IPS-18a (cell line): Measurements from ENCODE around the gene PRSS33.

Source experiments
- H3K27ac ChIP-seq: one replicate; pipeline ENCODE4 v1.5.1; 2013; ENCODE audit warnings: low read length
- H3K27me3 ChIP-seq: one replicate; pipeline ENCODE4 v1.6.1; 2013; ENCODE audit warnings: mild to moderate bottlenecking, low read length; ENCODE audit not compliant: control insufficient read depth, insufficient read depth
- H3K36me3 ChIP-seq: one replicate; pipeline ENCODE4 v1.6.1; 2013; ENCODE audit warnings: low read depth, low read length; ENCODE audit not compliant: control insufficient read depth
- H3K4me1 ChIP-seq: one replicate; pipeline ENCODE4 v1.6.1; 2013; ENCODE audit warnings: low read depth, low read length; ENCODE audit not compliant: control insufficient read depth
- H3K4me3 ChIP-seq: one replicate; pipeline ENCODE4 v1.5.1; 2013; ENCODE audit warnings: low read length
- H3K9ac ChIP-seq: one replicate; pipeline ENCODE4 v1.6.1; 2013; ENCODE audit warnings: mild to moderate bottlenecking, low read length, moderate library complexity
- H3K9me3 ChIP-seq: one replicate; pipeline ENCODE4 v1.6.1; 2013; ENCODE audit warnings: low read depth, low read length; ENCODE audit not compliant: control insufficient read depth

Gene PRSS33

DNA sequence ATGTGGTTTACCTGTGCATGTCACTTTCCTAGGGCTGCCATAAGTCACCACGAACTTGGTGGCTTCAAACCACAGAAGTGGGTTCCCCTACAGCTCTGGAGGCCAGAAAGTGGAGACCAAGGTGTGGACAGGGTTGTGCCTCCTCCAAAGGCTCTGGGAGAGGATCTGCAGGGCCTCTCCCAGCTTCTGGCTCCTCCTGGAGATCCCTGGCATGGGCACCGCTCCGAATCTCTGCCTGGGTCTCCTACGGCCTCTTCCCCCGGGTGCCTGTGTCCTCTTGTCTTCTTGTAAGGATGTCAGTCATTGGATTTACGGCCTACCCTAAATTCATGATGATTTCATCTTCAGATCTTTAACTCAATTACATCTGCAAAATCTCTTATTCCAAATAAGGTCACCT, 37.4 kb downstream of the PRSS33 start:
- peaks cover 3% of the 10 kb centered on the region for H3K36me3 ChIP-seq
- no peak overlapping the region for H3K27ac ChIP-seq
- H3K27me3 ChIP-seq = no peaks in the 10 kb centered on the region
- no peaks in the 10 kb centered on the region for H3K9me3 ChIP-seq
- no peak overlapping the region for H3K4me3 ChIP-seq
- peaks cover 10% of the 10 kb centered on the region for H3K4me1 ChIP-seq
- no peak overlapping the region for H3K9ac ChIP-seq

DNA sequence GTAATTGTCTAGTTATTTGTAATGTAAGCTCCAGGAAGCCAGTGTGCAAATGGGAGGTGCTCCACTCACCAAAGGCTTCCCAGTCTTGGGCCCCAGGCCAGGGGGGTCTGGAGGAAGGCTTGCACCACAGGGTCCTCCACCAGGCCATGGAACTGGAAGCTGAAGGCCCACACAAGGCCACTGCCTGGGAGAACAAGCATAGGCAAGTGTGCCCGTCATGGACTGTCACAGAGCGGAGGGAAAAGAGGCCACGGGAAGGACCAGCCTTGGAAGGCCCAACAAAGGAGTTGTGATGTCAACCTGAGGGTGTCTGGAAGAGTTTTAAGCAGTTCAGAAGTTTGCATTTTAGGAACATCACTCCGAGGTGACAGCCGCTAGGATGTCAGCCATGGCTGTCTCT, 37.9 kb downstream of the PRSS33 start:
- Histone ChIP-seq H3K4me1 (peaks cover 5% of the 10 kb centered on the region), H3K27me3 (no peaks in the 10 kb centered on the region), H3K4me3 (no peak overlapping the region), H3K36me3 (peaks cover 3% of the 10 kb centered on the region), H3K9me3 (no peaks in the 10 kb centered on the region), H3K9ac (no peak overlapping the region), H3K27ac (no peak overlapping the region)

GRCh38 chr16:2748757-2749455, 38.5 kb downstream of the PRSS33 start:
- H3K4me3 ChIP-seq = no peak overlapping the region
- no peak overlapping the region for H3K27ac ChIP-seq
- peaks cover 3% of the 10 kb centered on the region for H3K36me3 ChIP-seq
- H3K9me3 ChIP-seq = no peaks in the 10 kb centered on the region
- H3K27me3 ChIP-seq = no peaks in the 10 kb centered on the region
- peaks cover 3% of the 10 kb centered on the region for H3K4me1 ChIP-seq
- no peak overlapping the region for H3K9ac ChIP-seq

DNA sequence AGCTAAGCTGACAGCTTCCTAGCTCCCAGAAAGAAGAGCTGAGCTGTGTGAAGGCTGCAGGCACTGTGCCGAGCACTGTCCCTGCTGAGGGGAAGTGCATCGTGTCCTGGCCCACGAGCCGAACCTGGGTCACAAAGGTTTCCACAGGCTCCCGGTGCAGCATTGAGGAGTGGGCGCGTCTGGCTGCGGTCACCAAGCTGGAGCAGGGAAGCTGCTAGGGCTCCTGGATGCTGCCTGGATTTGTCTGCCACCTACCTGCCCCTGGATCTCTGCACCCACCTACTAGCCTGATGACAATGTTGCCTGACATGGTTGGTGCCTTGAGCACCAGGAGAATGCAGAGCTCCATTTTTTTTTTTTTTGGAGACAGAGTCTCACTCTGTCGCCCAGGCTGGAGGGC, 41.4 kb downstream of the PRSS33 start:
- no peak overlapping the region for H3K27ac ChIP-seq
- no peak overlapping the region for H3K9ac ChIP-seq
- peaks cover 3% of the 10 kb centered on the region for H3K36me3 ChIP-seq
- H3K27me3 ChIP-seq = no peaks in the 10 kb centered on the region
- no peaks in the 10 kb centered on the region for H3K4me1 ChIP-seq
- no peaks in the 10 kb centered on the region for H3K9me3 ChIP-seq
- H3K4me3 ChIP-seq = no peak overlapping the region

GRCh38 chr16:2745116-2745890, 42.1 kb downstream of the PRSS33 start:
- Histone ChIP-seq H3K4me3 (no peak overlapping the region), H3K9ac (no peak overlapping the region), H3K36me3 (peaks cover 3% of the 10 kb centered on the region), H3K27me3 (no peaks in the 10 kb centered on the region), H3K9me3 (no peaks in the 10 kb centered on the region), H3K4me1 (no peaks in the 10 kb centered on the region), H3K27ac (no peak overlapping the region)

GRCh38 chr16:2744711-2745110, 42.6 kb downstream of the PRSS33 start:
- no peak overlapping the region for H3K9ac ChIP-seq
- no peaks in the 10 kb centered on the region for H3K27me3 ChIP-seq
- H3K4me3 ChIP-seq = no peak overlapping the region
- no peaks in the 10 kb centered on the region for H3K4me1 ChIP-seq
- H3K36me3 ChIP-seq = peaks cover 3% of the 10 kb centered on the region
- no peak overlapping the region for H3K27ac ChIP-seq
- H3K9me3 ChIP-seq = no peaks in the 10 kb centered on the region

GRCh38 chr16:2743007-2743810, 44.2 kb downstream of the PRSS33 start:
- H3K27me3 ChIP-seq = no peaks in the 10 kb centered on the region
- no peaks in the 10 kb centered on the region for H3K9me3 ChIP-seq
- no peak overlapping the region for H3K4me3 ChIP-seq
- no peaks in the 10 kb centered on the region for H3K36me3 ChIP-seq
- H3K9ac ChIP-seq = no peak overlapping the region
- no peak overlapping the region for H3K27ac ChIP-seq
- H3K4me1 ChIP-seq = no peaks in the 10 kb centered on the region

- Histone ChIP-seq H3K36me3 (no peaks in the 10 kb centered on the region), H3K4me1 (no peaks in the 10 kb centered on the region), H3K27me3 (no peaks in the 10 kb centered on the region), H3K9ac (no peak overlapping the region), H3K27ac (no peak overlapping the region), H3K9me3 (no peaks in the 10 kb centered on the region), H3K4me3 (no peak overlapping the region)
These were observed 44.9 kb downstream of the PRSS33 start for GRCh38 chr16:2742323-2743006.

GRCh38 chr16:2741168-2741567, 46.2 kb downstream of the PRSS33 start:
- no peak overlapping the region for H3K9ac ChIP-seq
- H3K4me3 ChIP-seq = no peak overlapping the region
- H3K36me3 ChIP-seq = no peaks in the 10 kb centered on the region
- H3K9me3 ChIP-seq = no peaks in the 10 kb centered on the region
- H3K27ac ChIP-seq = no peak overlapping the region
- H3K4me1 ChIP-seq = no peaks in the 10 kb centered on the region
- H3K27me3 ChIP-seq = no peaks in the 10 kb centered on the region

- Histone ChIP-seq H3K27me3 (no peaks in the 10 kb centered on the region), H3K27ac (no peak overlapping the region), H3K9me3 (no peaks in the 10 kb centered on the region), H3K4me1 (no peaks in the 10 kb centered on the region), H3K9ac (no peak overlapping the region), H3K4me3 (no peak overlapping the region), H3K36me3 (no peaks in the 10 kb centered on the region)
These were observed 46.9 kb downstream of the PRSS33 start for GRCh38 chr16:2740476-2740875.
